ENCODE data around the gene PQBP1.

PQBP1 gene

DNA sequence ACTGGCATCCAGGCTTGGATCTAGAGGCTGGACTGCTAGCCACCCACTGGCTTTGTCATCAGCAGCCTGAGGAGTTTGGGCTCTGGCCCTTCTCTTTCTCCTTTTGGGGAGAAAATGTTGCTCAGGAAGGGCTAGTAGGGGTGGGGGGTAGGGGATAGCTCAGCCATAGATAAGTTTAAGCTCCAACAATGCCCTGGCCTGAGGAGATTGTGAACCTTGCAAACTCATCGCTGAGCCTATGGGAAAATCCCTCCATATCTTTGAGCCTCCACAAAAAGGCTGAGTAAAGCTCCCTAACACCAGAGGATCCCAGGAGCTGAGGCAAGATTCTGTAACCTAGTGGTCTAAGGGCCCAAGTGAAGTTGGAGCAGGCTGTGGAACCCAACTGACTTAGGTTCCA lies 50.9 kb downstream of the PQBP1 start:
- no peak overlapping the region for H3K27ac ChIP-seq
- H3K36me3 ChIP-seq = peaks cover 2% of the 10 kb centered on the region
- peaks cover 38 to 45% of the 10 kb centered on the region in 2 experiments for H3K4me1 ChIP-seq (ENCODE audit: control insufficient read depth in 1 of 2, insufficient read depth in 1 of 2, low read depth in 1 of 2, low read length in 1 of 2)
- H3K27me3 ChIP-seq = no peaks in the 10 kb centered on the region
- no peak overlapping the region for H3K4me3 ChIP-seq (ENCODE audit: low read depth in 1 of 2, low read length in 1 of 2)
- TF ChIP-seq, protein P1, sequence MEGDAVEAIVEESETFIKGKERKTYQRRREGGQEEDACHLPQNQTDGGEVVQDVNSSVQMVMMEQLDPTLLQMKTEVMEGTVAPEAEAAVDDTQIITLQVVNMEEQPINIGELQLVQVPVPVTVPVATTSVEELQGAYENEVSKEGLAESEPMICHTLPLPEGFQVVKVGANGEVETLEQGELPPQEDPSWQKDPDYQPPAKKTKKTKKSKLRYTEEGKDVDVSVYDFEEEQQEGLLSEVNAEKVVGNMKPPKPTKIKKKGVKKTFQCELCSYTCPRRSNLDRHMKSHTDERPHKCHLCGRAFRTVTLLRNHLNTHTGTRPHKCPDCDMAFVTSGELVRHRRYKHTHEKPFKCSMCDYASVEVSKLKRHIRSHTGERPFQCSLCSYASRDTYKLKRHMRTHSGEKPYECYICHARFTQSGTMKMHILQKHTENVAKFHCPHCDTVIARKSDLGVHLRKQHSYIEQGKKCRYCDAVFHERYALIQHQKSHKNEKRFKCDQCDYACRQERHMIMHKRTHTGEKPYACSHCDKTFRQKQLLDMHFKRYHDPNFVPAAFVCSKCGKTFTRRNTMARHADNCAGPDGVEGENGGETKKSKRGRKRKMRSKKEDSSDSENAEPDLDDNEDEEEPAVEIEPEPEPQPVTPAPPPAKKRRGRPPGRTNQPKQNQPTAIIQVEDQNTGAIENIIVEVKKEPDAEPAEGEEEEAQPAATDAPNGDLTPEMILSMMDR (IDR thresholded peaks at IDR 0.05) = no peak
- no peaks in the 10 kb centered on the region for H3K9me3 ChIP-seq
